ENCODE data around the gene GRM8. TPM values are rescaled to one million over a fixed set of nuclear protein-coding genes. Genes with fewer than 3 reads are reported as not detected.

The GRM8 gene
- total and polyA plus RNA-seq, 2 donors from 2014 or later, result 3.2 TPM; not detected in 1

DNA sequence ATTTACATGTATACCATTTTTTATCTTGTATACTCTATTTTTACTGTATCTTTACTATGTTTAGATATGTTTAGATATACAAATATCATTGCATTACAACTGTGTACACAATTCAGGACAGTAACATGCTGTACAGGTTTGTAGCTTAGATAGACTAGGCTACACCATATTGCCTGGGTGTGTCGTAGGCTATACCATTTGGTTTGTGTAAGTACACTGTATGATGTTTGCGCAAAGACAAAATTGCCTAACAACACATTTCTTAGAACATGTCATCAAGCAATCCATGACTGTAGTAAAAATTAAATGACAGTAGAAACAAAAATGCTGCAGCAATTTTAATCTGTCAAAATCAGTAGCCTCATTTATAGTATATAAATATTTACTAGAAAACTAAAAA lies 812.2 kb downstream of the GRM8 start:
- no peak for FAIRE-seq
- no peak overlapping the region for H3K9ac ChIP-seq (ENCODE audit: low read length in 3 of 3)
- intact Hi-C loops (cut with DNase I), result no loop called here

DNA sequence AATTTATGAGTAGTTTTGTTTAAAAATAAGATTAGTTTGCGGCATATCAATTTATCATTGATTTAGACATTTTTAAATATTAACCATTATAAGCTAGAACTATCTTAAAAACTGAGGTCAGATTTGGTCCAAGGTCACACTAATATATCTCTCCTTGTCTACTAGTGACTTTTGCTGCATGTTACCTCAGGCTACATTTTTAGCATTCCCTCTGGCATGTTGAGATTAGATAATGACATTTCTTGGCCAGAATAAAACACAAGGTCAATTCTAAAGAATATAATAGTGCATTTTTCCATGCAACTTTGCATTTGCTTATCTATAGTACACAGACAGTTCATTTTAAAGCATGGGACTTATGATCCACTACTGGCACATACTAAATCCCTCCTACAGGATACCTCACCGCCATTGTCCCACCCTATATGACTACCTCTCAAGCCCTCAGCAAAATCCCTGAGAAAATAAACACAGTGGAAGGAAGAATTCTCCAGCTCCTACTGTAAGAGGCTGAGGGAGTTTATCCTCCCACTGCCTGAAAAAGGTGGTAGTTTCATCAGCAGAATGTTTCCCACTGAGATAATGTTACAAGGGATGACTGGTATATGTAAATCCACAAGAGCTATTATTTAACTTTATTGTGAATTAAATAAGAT lies 816.4 kb downstream of the GRM8 start:
- H3K36me3 ChIP-seq (ENCODE audit: control insufficient read depth in 2 of 3, insufficient read depth in 3 of 3, low read length in 3 of 3), result no peaks in the 10 kb centered on the region
- peak in 2 of 5 donors; percentile 4 to 18 for DNase-seq
- no peak overlapping the region for H3K4me3 ChIP-seq (ENCODE audit: low read length in 3 of 3)
- no peaks in the 10 kb centered on the region for H3K4me1 ChIP-seq (ENCODE audit: control insufficient read depth in 2 of 3, insufficient read depth in 2 of 3, low read depth in 1 of 3, low read length in 3 of 3)
- H3K27me3 ChIP-seq (ENCODE audit: control insufficient read depth, insufficient read depth, low read length), result no peaks in the 10 kb centered on the region
- no peak for FAIRE-seq
- TF ChIP-seq, protein P1, sequence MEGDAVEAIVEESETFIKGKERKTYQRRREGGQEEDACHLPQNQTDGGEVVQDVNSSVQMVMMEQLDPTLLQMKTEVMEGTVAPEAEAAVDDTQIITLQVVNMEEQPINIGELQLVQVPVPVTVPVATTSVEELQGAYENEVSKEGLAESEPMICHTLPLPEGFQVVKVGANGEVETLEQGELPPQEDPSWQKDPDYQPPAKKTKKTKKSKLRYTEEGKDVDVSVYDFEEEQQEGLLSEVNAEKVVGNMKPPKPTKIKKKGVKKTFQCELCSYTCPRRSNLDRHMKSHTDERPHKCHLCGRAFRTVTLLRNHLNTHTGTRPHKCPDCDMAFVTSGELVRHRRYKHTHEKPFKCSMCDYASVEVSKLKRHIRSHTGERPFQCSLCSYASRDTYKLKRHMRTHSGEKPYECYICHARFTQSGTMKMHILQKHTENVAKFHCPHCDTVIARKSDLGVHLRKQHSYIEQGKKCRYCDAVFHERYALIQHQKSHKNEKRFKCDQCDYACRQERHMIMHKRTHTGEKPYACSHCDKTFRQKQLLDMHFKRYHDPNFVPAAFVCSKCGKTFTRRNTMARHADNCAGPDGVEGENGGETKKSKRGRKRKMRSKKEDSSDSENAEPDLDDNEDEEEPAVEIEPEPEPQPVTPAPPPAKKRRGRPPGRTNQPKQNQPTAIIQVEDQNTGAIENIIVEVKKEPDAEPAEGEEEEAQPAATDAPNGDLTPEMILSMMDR (IDR thresholded peaks at IDR 0.05; ENCODE audit: borderline replicate concordance, extremely low read depth, insufficient read depth), result no peak
- no peak overlapping the region for H3K9ac ChIP-seq (ENCODE audit: low read length in 3 of 3)
- no peaks in the 10 kb centered on the region for H3K9me3 ChIP-seq (ENCODE audit: control insufficient read depth in 2 of 3, insufficient read depth in 1 of 3, low read length in 3 of 3)
- intact Hi-C loops (cut with DNase I), result no loop called here
- H3K27ac ChIP-seq (ENCODE audit: low read depth in 2 of 2, low read length in 2 of 2), result no peak overlapping the region

More for the DNA sequence above, 812.2 kb downstream of the GRM8 start:
- Histone ChIP-seq H3K4me1 (ENCODE audit: control insufficient read depth in 2 of 3, insufficient read depth in 2 of 3, low read depth in 1 of 3, low read length in 3 of 3) (no peaks in the 10 kb centered on the region), H3K9me3 (ENCODE audit: control insufficient read depth in 2 of 3, insufficient read depth in 1 of 3, low read length in 3 of 3) (no peaks in the 10 kb centered on the region), H3K36me3 (ENCODE audit: control insufficient read depth in 2 of 3, insufficient read depth in 3 of 3, low read length in 3 of 3) (no peaks in the 10 kb centered on the region), H3K27ac (ENCODE audit: low read depth in 2 of 2, low read length in 2 of 2) (no peak overlapping the region), H3K4me3 (ENCODE audit: low read length in 3 of 3) (no peak overlapping the region), H3K27me3 (ENCODE audit: control insufficient read depth, insufficient read depth, low read length) (no peaks in the 10 kb centered on the region)
- TF ChIP-seq, protein P1 (IDR thresholded peaks at IDR 0.05; ENCODE audit: borderline replicate concordance, extremely low read depth, insufficient read depth), result no peak
- DNase-seq, result no peak

DNA sequence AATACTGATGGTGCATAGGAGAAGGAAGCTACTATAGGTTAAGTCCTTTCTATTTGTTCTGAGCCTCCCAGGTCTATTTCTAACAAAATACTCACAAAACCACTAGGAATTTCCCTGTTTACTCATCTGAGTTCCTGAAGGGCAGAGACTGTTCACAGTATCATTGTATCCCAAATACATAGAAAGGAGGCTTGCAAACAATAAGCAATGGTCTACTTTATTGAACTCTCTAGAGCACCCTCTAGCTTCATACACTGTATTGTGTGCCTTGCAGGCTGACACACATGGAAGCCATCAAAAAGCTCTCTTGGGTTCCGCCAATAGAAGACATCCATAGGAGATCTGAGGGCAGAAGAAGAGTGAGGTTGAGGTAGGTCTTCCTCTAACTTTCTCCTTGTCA lies 826.1 kb downstream of the GRM8 start:
- Histone ChIP-seq H3K27ac (ENCODE audit: low read depth in 2 of 2, low read length in 2 of 2) (no peak overlapping the region), H3K36me3 (ENCODE audit: control insufficient read depth in 2 of 3, insufficient read depth in 3 of 3, low read length in 3 of 3) (no peaks in the 10 kb centered on the region), H3K4me3 (ENCODE audit: low read length in 3 of 3) (no peak overlapping the region), H3K4me1 (ENCODE audit: control insufficient read depth in 2 of 3, insufficient read depth in 2 of 3, low read depth in 1 of 3, low read length in 3 of 3) (no peaks in the 10 kb centered on the region), H3K9ac (ENCODE audit: low read length in 3 of 3) (no peak overlapping the region), H3K9me3 (ENCODE audit: control insufficient read depth in 2 of 3, insufficient read depth in 1 of 3, low read length in 3 of 3) (no peaks in the 10 kb centered on the region), H3K27me3 (ENCODE audit: control insufficient read depth, insufficient read depth, low read length) (no peaks in the 10 kb centered on the region)
- DNase-seq (no peak), FAIRE-seq (no peak)
- intact Hi-C loops (cut with DNase I), result no loop called here
- TF ChIP-seq, protein P1 (IDR thresholded peaks at IDR 0.05; ENCODE audit: borderline replicate concordance, extremely low read depth, insufficient read depth), result no peak

DNA sequence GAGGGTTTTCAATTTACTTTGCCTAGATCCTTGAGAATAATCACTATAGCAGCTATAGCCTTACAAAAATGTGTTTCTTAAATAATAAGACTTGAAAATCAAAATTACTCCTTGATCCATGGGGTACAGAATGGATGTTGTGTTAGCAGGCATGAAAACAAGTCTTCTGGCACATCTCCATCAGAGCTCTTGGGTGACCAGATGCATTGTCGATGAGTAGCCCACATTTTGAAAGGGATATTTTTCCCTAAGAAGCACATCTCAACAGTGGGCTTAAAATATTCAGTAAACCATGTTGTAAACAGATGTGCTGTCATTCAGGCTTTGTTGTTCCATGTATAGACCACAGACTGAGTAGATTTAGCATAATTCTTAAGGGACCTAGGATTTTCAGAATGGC lies 827.8 kb downstream of the GRM8 start:
- DNase-seq (no peak), FAIRE-seq (no peak)
- TF ChIP-seq, protein P1 (IDR thresholded peaks at IDR 0.05; ENCODE audit: borderline replicate concordance, extremely low read depth, insufficient read depth), result no peak
- Histone ChIP-seq H3K27ac (ENCODE audit: low read depth in 2 of 2, low read length in 2 of 2) (no peak overlapping the region), H3K4me3 (ENCODE audit: low read length in 3 of 3) (no peak overlapping the region), H3K27me3 (ENCODE audit: control insufficient read depth, insufficient read depth, low read length) (no peaks in the 10 kb centered on the region), H3K9ac (ENCODE audit: low read length in 3 of 3) (no peak overlapping the region), H3K4me1 (ENCODE audit: control insufficient read depth in 2 of 3, insufficient read depth in 2 of 3, low read depth in 1 of 3, low read length in 3 of 3) (no peaks in the 10 kb centered on the region), H3K36me3 (ENCODE audit: control insufficient read depth in 2 of 3, insufficient read depth in 3 of 3, low read length in 3 of 3) (no peaks in the 10 kb centered on the region), H3K9me3 (ENCODE audit: control insufficient read depth in 2 of 3, insufficient read depth in 1 of 3, low read length in 3 of 3) (no peaks in the 10 kb centered on the region)
- intact Hi-C loops (cut with DNase I), result no loop called here

Data from kidney (tissue), 14 donors.